ENCODE results near the gene CXCR3. TPM values are rescaled to one million over a fixed set of nuclear protein-coding genes. Genes with fewer than 3 reads are reported as not detected.
"Not testable (repeated sequence)": the region's sequence is repeated elsewhere in the genome, so short reads cannot be mapped to it uniquely, and the experiment has no call there.

CXCR3 gene
- total RNA-seq, 1 donor from 2014 or later: not detected

- no peak overlapping the region for H3K27ac Mint-ChIP-seq
- TF ChIP-seq, protein P1, sequence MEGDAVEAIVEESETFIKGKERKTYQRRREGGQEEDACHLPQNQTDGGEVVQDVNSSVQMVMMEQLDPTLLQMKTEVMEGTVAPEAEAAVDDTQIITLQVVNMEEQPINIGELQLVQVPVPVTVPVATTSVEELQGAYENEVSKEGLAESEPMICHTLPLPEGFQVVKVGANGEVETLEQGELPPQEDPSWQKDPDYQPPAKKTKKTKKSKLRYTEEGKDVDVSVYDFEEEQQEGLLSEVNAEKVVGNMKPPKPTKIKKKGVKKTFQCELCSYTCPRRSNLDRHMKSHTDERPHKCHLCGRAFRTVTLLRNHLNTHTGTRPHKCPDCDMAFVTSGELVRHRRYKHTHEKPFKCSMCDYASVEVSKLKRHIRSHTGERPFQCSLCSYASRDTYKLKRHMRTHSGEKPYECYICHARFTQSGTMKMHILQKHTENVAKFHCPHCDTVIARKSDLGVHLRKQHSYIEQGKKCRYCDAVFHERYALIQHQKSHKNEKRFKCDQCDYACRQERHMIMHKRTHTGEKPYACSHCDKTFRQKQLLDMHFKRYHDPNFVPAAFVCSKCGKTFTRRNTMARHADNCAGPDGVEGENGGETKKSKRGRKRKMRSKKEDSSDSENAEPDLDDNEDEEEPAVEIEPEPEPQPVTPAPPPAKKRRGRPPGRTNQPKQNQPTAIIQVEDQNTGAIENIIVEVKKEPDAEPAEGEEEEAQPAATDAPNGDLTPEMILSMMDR (IDR thresholded peaks at IDR 0.05; ENCODE audit: unreplicated experiment): no peak
- no peaks in the 10 kb centered on the region for H3K4me1 Mint-ChIP-seq (ENCODE audit: low read depth)
- no peaks in the 10 kb centered on the region for H3K27me3 Mint-ChIP-seq
- no peak overlapping the region for H3K4me3 Mint-ChIP-seq (ENCODE audit: low read depth)
- no peak for DNase-seq (ENCODE audit: low spot score, unreplicated experiment)
- H3K36me3 Mint-ChIP-seq (ENCODE audit: insufficient read depth): peaks cover 5% of the 10 kb centered on the region
- peaks cover 8% of the 10 kb centered on the region for H3K9me3 Mint-ChIP-seq (ENCODE audit: low read depth)
Observed at GRCh38 chrX:71616672-71617529, 1.4 kb downstream of the CXCR3 start.

- Mint-ChIP-seq H3K4me1 (ENCODE audit: low read depth) (no peaks in the 10 kb centered on the region), H3K4me3 (ENCODE audit: low read depth) (no peak overlapping the region), H3K36me3 (ENCODE audit: insufficient read depth) (peaks cover 11% of the 10 kb centered on the region), H3K27ac (no peak overlapping the region), H3K9me3 (ENCODE audit: low read depth) (peaks cover 8% of the 10 kb centered on the region), H3K27me3 (no peaks in the 10 kb centered on the region)
- DNase-seq (ENCODE audit: low spot score, unreplicated experiment): no peak
- TF ChIP-seq, protein P1 (IDR thresholded peaks at IDR 0.05; ENCODE audit: unreplicated experiment): no peak
Observed at GRCh38 chrX:71615954-71616353, 2.4 kb downstream of the CXCR3 start.

GRCh38 chrX:71615056-71615455 lies 3.3 kb downstream of the CXCR3 start:
- Mint-ChIP-seq H3K27me3 (no peaks in the 10 kb centered on the region), H3K36me3 (ENCODE audit: insufficient read depth) (peaks cover 11% of the 10 kb centered on the region), H3K9me3 (ENCODE audit: low read depth) (peaks cover 8% of the 10 kb centered on the region), H3K4me1 (ENCODE audit: low read depth) (no peaks in the 10 kb centered on the region), H3K27ac (no peak overlapping the region), H3K4me3 (ENCODE audit: low read depth) (no peak overlapping the region)
- DNase-seq (ENCODE audit: low spot score, unreplicated experiment): no peak
- TF ChIP-seq, protein P1 (IDR thresholded peaks at IDR 0.05; ENCODE audit: unreplicated experiment): no peak

DNA sequence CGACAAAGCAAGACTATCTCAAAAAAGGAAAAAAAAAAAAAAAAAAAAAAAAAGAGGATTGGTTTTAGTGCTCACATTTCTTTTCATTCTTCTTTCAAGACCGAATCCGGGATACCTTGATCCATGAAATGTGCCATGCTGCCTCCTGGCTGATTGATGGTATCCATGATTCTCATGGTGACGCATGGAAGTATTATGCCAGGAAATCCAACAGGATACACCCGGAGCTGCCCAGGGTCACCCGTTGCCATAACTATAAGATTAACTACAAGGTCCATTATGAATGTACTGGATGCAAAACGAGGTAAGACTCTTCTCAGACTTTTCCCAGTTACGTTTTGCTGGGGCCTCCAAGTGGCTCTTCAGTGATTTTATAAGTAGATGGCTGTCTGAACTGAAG lies 6.1 kb downstream of the CXCR3 start:
- Mint-ChIP-seq H3K27me3 (no peaks in the 10 kb centered on the region), H3K4me1 (ENCODE audit: low read depth) (no peaks in the 10 kb centered on the region), H3K4me3 (ENCODE audit: low read depth) (no peak overlapping the region), H3K9me3 (ENCODE audit: low read depth) (peaks cover 7% of the 10 kb centered on the region), H3K36me3 (ENCODE audit: insufficient read depth) (peaks cover 22% of the 10 kb centered on the region), H3K27ac (no peak overlapping the region)
- TF ChIP-seq, protein P1 (IDR thresholded peaks at IDR 0.05; ENCODE audit: unreplicated experiment): no peak
- DNase-seq (ENCODE audit: low spot score, unreplicated experiment): no peak

GRCh38 chrX:71611736-71612135 lies 6.6 kb downstream of the CXCR3 start:
- H3K4me1 Mint-ChIP-seq (ENCODE audit: low read depth); DNase-seq (ENCODE audit: low spot score, unreplicated experiment); H3K4me3 Mint-ChIP-seq (ENCODE audit: low read depth); H3K27me3 Mint-ChIP-seq; H3K27ac Mint-ChIP-seq; H3K9me3 Mint-ChIP-seq (ENCODE audit: low read depth): not testable (repeated sequence)
- H3K36me3 Mint-ChIP-seq (ENCODE audit: insufficient read depth): peaks cover 22% of the 10 kb centered on the region
